HS-27A (cell line): Measurements from ENCODE around the gene DRC7.
"Not testable (repeated sequence)": the region's sequence is repeated elsewhere in the genome, so short reads cannot be mapped to it uniquely, and the experiment has no call there.

ENCODE experiments used
- DNase-seq: peaks from one replicate; pipeline ENCODE4 v3.0.0-alpha.2; 2012; ENCODE audit warnings: low read depth, missing footprints

DRC7 gene

GRCh38 chr16:57734925-57735754 lies 40.5 kb downstream of the DRC7 start:
- DNase-seq: peak; percentile 100

GRCh38 chr16:57735755-57736418 lies 41.3 kb downstream of the DRC7 start, which contains the start of gene KATNB1:
Gene KATNB1 (plus strand): TSS chr16:57735770. CDS start chr16:57737244, 1,474 bp downstream.
- no peak for DNase-seq

GRCh38 chr16:57736419-57737351 lies 42.1 kb downstream of the DRC7 start:
- peak; percentile 45 for DNase-seq

- no peak for DNase-seq
Observed at GRCh38 chr16:57738844-57739243, 44.2 kb downstream of the DRC7 start.

- DNase-seq: no peak
Observed at GRCh38 chr16:57739756-57740422, 45.3 kb downstream of the DRC7 start.

GRCh38 chr16:57740423-57741071 lies 45.9 kb downstream of the DRC7 start:
- DNase-seq: no peak

- DNase-seq: no peak
Observed at GRCh38 chr16:57741660-57742191, 47.1 kb downstream of the DRC7 start.

GRCh38 chr16:57742543-57742942 lies 47.9 kb downstream of the DRC7 start:
- no peak for DNase-seq

GRCh38 chr16:57743458-57743857 lies 48.9 kb downstream of the DRC7 start:
- no peak for DNase-seq

- DNase-seq: no peak
Observed at GRCh38 chr16:57743886-57744641, 49.5 kb downstream of the DRC7 start.

GRCh38 chr16:57744642-57744903 lies 50.0 kb downstream of the DRC7 start:
- no peak for DNase-seq

- no peak for DNase-seq
Observed at GRCh38 chr16:57745768-57746167, 51.2 kb downstream of the DRC7 start.

GRCh38 chr16:57746316-57746715 lies 51.7 kb downstream of the DRC7 start:
- DNase-seq: not testable (repeated sequence)

GRCh38 chr16:57747091-57747490 lies 52.5 kb downstream of the DRC7 start:
- DNase-seq: no peak

- no peak for DNase-seq
Observed at GRCh38 chr16:57747496-57747895, 52.9 kb downstream of the DRC7 start.

GRCh38 chr16:57747996-57748395 lies 53.4 kb downstream of the DRC7 start:
- DNase-seq: no peak

GRCh38 chr16:57748596-57748995 lies 54.0 kb downstream of the DRC7 start:
- no peak for DNase-seq

GRCh38 chr16:57749101-57749692 lies 54.6 kb downstream of the DRC7 start:
- no peak for DNase-seq

- no peak for DNase-seq
Observed at GRCh38 chr16:57749856-57750452, 55.3 kb downstream of the DRC7 start.
